Activated CD4-positive, alpha-beta T cell treated with anti-CD3 and anti-CD28 coated beads, Interleukin-2, amount 10 ng/mL, durations not matched to agents 7 days and 5 days (primary cell): ENCODE measurements around the gene TSR2. TPM values are rescaled to one million over a fixed set of nuclear protein-coding genes. Genes with fewer than 3 reads are reported as not detected.

Experiments
- CTCF ChIA-PET: fragments of 350-600 bp; sonication (Branson Sonifier 250); formaldehyde crosslinking; loops from one replicate; lab custom pipeline; 2021; ENCODE audit warnings: antibody characterized with exemption; lab: Charles Lee
- POLR2A ChIA-PET: fragments of 350-600 bp; sonication (Branson Sonifier 250); formaldehyde crosslinking; loops from one replicate; lab custom pipeline; 2021; ENCODE audit warnings: antibody characterized with exemption; lab: Charles Lee
- DNase-seq: peaks from one replicate; pipeline ENCODE4 v3.0.0-alpha.2; 2020
- H3K27ac Mint-ChIP-seq: one replicate; pipeline ENCODE4 v1.8.0; 2021; ENCODE audit warnings: mild to moderate bottlenecking, moderate library complexity, mixed read lengths
- H3K27me3 Mint-ChIP-seq: one replicate; pipeline ENCODE4 v1.8.0; 2021; ENCODE audit warnings: mixed read lengths
- H3K36me3 Mint-ChIP-seq: one replicate; pipeline ENCODE4 v1.8.0; 2021; ENCODE audit warnings: low read depth, mixed read lengths
- H3K4me1 Mint-ChIP-seq: one replicate; pipeline ENCODE4 v1.8.0; 2021; ENCODE audit warnings: mixed read lengths
- H3K4me3 Mint-ChIP-seq: one replicate; pipeline ENCODE4 v1.8.0; 2021; ENCODE audit warnings: mild to moderate bottlenecking, moderate library complexity, mixed read lengths
- H3K9me3 Mint-ChIP-seq: one replicate; pipeline ENCODE4 v1.8.0; 2021; ENCODE audit warnings: mixed read lengths
- total RNA-seq, 2 experiments: library from RNA; stranded (reverse); gene quantifications; one replicate each; pipeline ENCODE4 v1.2.3, GENCODE V29; 2021

TSR2 gene
- total RNA-seq, 2 experiments from 2014 or later: 33.2 to 33.6 TPM

- CTCF ChIA-PET: no interaction called here
- Mint-ChIP-seq H3K36me3 (no peaks in the 10 kb centered on the region), H3K4me1 (no peaks in the 10 kb centered on the region), H3K4me3 (no peak overlapping the region), H3K27me3 (no peaks in the 10 kb centered on the region), H3K9me3 (no peaks in the 10 kb centered on the region), H3K27ac (no peak overlapping the region)
- POLR2A ChIA-PET: no interaction called here
- DNase-seq: no peak
These were observed 9.7 kb upstream of the TSR2 start for GRCh38 chrX:54430519-54430918.

DNA sequence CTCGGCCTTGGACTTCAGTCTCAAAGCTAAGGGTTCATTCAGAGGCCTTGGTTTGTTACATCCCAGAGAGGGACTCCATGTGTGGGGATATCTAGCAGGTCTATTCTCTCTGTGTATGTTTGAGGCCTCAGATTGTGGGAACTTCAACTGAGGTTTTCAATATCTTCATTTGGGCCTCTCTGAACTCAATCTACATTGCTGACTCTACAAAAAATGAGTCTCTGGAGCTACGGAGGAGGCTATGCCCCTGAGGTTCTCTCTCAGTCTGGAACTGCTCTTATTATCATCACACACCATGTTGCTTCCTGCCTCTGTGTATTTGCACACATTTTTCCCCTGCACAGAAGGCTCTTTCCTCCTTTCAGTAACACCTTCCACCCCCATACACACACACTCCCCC is 5.1 kb upstream of the TSR2 start:
- no peaks in the 10 kb centered on the region for H3K9me3 Mint-ChIP-seq
- CTCF ChIA-PET: no interaction called here

DNA sequence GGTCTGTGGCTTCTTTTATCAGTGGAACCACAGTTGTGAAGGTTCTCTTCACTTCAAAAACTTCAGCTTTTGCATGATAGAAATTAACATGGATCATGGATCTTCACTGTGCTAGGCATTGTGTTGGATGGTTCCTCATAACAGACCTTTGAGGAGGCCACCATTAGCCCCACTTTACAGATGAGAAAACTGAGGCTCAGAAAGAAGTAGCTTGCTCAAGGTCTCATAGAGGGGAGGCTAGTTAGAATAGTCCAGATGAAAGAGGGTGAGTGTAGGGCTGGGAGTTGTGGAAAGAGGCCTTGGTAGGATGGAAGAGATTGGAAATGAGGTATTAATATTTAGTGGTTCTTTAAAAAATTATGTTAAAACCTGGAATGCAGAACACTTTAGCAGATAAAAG is 2.6 kb downstream of the TSR2 start:
- POLR2A ChIA-PET: no interaction called here
- Mint-ChIP-seq H3K36me3 (peaks cover 10% of the 10 kb centered on the region), H3K4me3 (no peak overlapping the region), H3K4me1 (peaks cover 25% of the 10 kb centered on the region), H3K9me3 (no peaks in the 10 kb centered on the region), H3K27me3 (no peaks in the 10 kb centered on the region), H3K27ac (no peak overlapping the region)
- no peak for DNase-seq
- CTCF ChIA-PET: no interaction called here

More for the DNA sequence above, 5.1 kb upstream of the TSR2 start:
- H3K4me1 Mint-ChIP-seq: peaks cover 4% of the 10 kb centered on the region
- H3K27ac Mint-ChIP-seq: no peak overlapping the region
- POLR2A ChIA-PET: no interaction called here
- H3K27me3 Mint-ChIP-seq: no peaks in the 10 kb centered on the region
- DNase-seq: no peak
- no peak overlapping the region for H3K4me3 Mint-ChIP-seq
- H3K36me3 Mint-ChIP-seq: no peaks in the 10 kb centered on the region

DNA sequence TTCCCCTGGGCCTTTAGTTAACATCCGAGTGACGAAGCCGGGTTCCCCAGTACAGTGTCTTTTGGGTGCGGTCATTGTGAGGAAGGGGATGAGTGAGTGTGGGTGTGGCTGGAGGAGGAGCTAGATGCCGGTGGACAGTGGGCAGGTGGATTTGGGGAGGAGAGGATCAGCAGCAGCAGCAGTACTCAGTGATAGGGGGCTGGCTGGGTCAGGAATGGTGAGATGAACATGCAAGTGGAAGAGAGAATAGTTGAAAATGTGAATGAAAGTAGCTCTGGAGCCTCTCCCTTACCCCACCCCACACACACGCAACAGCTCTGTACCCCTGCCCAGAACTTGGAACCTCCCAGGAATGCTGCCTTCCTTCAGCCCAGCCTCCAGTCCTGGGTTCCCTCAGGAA is 4.5 kb downstream of the TSR2 start:
- DNase-seq: no peak
- POLR2A ChIA-PET: no interaction called here
- H3K9me3 Mint-ChIP-seq: no peaks in the 10 kb centered on the region
- H3K27me3 Mint-ChIP-seq: no peaks in the 10 kb centered on the region
- peaks cover 10% of the 10 kb centered on the region for H3K36me3 Mint-ChIP-seq
- peaks cover 24% of the 10 kb centered on the region for H3K4me1 Mint-ChIP-seq
- H3K27ac Mint-ChIP-seq: no peak overlapping the region
- CTCF ChIA-PET: no interaction called here
- no peak overlapping the region for H3K4me3 Mint-ChIP-seq

DNA sequence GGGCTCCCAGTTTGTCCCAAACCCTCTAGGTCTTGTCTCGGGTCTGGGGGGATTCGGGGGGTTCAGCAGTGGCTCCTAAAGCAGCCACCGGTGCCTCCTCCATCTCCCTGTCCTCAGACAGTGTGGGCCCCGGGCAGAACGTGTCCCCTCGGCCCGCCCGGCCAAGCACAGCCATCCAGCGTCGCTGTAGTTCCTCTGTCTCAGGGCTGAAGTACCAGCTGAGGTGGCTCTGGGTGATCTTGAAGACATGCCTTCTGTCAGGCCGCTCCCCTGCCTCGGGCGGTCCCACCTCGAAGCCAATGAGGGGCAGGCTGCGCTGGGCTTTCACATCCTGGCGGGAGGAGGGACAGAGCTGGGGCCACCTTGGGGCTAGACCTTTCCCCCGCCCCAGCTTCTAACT is 5.9 kb downstream of the TSR2 start:
- Mint-ChIP-seq H3K27me3 (no peaks in the 10 kb centered on the region), H3K27ac (no peak overlapping the region), H3K4me3 (no peak overlapping the region), H3K36me3 (peaks cover 10% of the 10 kb centered on the region), H3K9me3 (no peaks in the 10 kb centered on the region), H3K4me1 (peaks cover 19% of the 10 kb centered on the region)
- no peak for DNase-seq
- ChIA-PET POLR2A (no interaction called here), CTCF (no interaction called here)

DNA sequence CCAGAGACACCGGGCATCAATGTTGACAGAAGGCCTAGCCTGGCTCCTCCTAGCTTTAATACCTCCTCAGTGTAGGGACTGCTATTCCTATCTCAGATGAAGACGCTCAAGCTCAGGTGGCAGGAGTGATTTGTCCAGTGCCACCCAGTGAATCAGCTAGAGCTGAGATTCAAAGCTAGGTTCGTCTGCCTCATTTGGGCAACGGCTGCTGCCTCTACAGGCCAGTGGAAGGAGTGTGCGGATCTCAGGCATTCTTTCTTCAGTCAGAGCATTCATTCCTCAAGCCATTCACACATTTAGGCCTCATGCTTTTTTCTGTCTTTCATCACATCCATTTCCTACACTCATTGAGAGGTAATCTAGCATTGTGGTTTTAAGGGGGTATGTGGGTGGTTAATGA is 7.3 kb downstream of the TSR2 start:
- ChIA-PET POLR2A (no interaction called here), CTCF (no interaction called here)
- no peak overlapping the region for H3K27ac Mint-ChIP-seq
- peaks cover 6% of the 10 kb centered on the region for H3K4me1 Mint-ChIP-seq
- no peak for DNase-seq
- peaks cover 7% of the 10 kb centered on the region for H3K36me3 Mint-ChIP-seq
- no peaks in the 10 kb centered on the region for H3K9me3 Mint-ChIP-seq
- no peak overlapping the region for H3K4me3 Mint-ChIP-seq
- H3K27me3 Mint-ChIP-seq: no peaks in the 10 kb centered on the region

DNA sequence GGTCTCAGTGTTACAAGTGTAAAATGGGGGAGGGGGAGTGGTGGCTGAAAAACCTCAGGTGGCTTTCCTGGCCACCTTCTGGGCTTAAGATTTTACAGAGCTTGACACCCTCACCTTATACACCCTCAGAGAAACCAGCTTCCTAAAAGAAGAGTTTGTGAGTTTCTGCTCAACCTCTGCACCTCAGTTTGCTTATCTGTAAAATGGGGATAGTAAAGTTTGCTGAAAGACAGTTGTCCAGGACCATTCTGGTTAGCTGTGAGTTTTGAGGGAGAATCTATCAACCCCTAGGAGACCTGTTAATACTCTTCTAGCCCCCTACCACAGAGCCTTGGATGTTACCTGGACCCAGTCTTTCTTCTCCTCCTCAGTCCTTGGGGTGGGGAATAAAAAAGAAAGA is 9.7 kb downstream of the TSR2 start:
- Mint-ChIP-seq H3K4me3 (no peak overlapping the region), H3K9me3 (no peaks in the 10 kb centered on the region), H3K4me1 (no peaks in the 10 kb centered on the region), H3K36me3 (peaks cover 1% of the 10 kb centered on the region), H3K27ac (no peak overlapping the region), H3K27me3 (no peaks in the 10 kb centered on the region)
- CTCF ChIA-PET: no interaction called here
- POLR2A ChIA-PET: no interaction called here
- DNase-seq: no peak

DNA sequence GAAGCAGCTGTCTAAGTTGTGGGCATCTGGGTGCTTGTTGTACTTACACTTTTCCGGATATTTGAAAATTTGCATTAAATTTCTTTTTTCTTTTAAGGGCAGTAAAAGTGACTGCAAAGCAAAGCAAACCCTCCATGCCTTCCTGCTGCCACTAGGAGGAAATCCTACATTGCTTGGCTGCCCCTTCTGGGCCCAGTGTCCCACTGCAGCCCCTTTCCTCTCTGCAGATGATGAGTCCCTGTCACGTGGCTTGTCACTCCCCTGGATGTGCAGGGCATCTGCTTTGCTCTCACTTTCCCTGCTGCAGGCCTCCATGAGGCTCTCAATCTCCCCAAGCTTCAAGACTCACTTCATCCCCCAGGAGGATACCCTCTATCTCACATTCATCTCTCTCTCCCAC is 12.7 kb downstream of the TSR2 start:
- no peak for DNase-seq
- POLR2A ChIA-PET: no interaction called here
- H3K4me3 Mint-ChIP-seq: no peak overlapping the region
- CTCF ChIA-PET: no interaction called here
- H3K36me3 Mint-ChIP-seq: no peaks in the 10 kb centered on the region
- H3K4me1 Mint-ChIP-seq: no peaks in the 10 kb centered on the region
- no peaks in the 10 kb centered on the region for H3K9me3 Mint-ChIP-seq
- H3K27me3 Mint-ChIP-seq: no peaks in the 10 kb centered on the region
- H3K27ac Mint-ChIP-seq: no peak overlapping the region

DNA sequence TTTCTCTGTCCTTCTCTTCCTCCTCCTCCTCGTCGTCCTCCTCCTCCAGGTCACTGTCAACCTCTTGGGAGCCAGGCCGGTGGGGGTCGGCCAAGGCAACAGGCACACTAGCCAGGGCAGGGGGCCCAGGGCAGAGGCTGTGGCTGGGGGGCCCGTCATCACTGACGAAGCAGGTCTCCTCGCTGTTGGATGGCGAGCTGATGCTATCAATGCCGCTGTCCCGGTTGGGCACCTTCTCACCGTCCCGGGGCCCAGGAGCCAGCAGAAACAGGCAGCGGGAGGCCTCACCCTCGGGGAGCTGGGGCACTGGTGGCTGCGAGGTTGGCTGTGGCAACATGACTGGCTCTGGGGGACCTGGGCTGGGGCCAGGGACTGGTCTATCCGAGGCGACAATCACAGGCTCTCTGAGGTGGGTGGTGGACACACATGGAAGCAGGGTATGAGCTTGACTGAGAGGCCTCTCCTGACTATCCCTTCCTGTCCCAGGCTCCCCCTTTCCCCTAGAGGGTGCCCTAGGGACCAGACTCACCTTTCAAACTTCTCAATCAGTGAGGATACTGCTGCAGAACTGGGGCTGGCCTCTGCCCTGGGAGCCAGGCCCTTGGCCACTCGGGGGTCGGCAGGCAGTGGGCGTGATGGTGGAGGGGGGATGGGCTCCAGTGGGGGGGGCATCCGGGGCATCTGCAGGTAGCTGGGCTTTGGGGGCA is 30.0 kb downstream of the TSR2 start:
- ChIA-PET POLR2A (no interaction called here), CTCF (no interaction called here)
- Mint-ChIP-seq H3K4me1 (no peaks in the 10 kb centered on the region), H3K36me3 (no peaks in the 10 kb centered on the region), H3K27me3 (no peaks in the 10 kb centered on the region), H3K27ac (no peak overlapping the region), H3K9me3 (no peaks in the 10 kb centered on the region), H3K4me3 (no peak overlapping the region)
- no peak for DNase-seq

GRCh38 chrX:54473993-54474859 is 34.0 kb downstream of the TSR2 start:
- H3K27ac Mint-ChIP-seq: no peak overlapping the region
- no peaks in the 10 kb centered on the region for H3K27me3 Mint-ChIP-seq
- CTCF ChIA-PET: no interaction called here
- DNase-seq: no peak
- POLR2A ChIA-PET: no interaction called here
- H3K4me1 Mint-ChIP-seq: no peaks in the 10 kb centered on the region
- no peaks in the 10 kb centered on the region for H3K9me3 Mint-ChIP-seq
- no peaks in the 10 kb centered on the region for H3K36me3 Mint-ChIP-seq
- no peak overlapping the region for H3K4me3 Mint-ChIP-seq

DNA sequence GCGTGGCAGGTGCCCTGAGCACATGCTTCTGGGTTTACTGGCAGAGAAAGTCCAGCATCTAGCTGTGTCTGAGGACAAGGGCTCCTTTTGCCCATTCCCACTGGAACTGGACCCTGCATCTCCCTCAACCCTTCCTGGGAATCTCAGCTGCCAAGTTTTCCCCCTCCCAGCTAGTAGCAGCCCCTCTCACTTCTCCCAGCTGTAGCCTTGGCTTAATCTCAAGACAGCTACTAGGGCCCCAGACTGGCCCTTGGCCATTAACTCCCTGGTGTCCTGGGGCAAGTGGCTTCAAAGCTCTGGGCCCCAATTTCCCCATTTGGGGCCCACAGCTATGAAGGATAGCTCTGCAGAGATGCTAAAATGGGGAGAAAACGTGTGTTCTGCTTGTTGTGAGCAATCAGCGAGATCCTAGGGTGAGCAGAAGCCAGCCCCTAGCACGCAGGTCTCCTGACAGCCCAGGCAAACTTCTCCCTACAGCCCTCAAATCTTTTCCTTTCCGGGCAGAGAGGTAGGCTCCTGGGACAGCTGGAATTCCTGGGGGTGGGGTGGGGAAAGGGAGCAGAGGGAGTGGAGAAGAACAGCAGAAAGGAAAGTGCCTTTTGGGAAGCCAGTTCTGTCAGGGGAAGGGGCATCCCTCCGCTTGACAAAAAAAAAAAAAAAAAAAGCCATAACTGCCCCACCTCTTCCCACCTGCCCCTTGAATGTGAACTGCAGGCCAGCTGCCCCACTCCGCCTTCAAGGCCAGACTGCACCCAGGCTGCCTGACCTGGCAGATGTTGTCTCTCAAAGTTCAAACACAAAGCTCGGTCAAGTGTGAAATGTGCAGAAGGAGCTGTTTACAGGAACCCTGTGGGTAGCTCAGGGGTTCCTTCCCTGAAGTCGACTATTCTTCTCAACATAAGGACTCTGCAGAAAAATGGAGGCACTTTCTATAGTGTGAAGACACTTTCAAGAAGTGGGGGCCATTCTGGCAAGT is 39.2 kb downstream of the TSR2 start:
- Mint-ChIP-seq H3K9me3 (no peaks in the 10 kb centered on the region), H3K27ac (no peak overlapping the region), H3K27me3 (no peaks in the 10 kb centered on the region), H3K4me3 (no peak overlapping the region), H3K36me3 (no peaks in the 10 kb centered on the region), H3K4me1 (no peaks in the 10 kb centered on the region)
- CTCF ChIA-PET: interaction anchor here (0.6 to 0.7 kb wide), 3 partner anchors 13 to 544 kb away, joined by 3 to 4 read pairs (median 3); no protein-coding TSS in a partner anchor
- POLR2A ChIA-PET: no interaction called here
- no peak for DNase-seq

- Mint-ChIP-seq H3K27me3 (no peaks in the 10 kb centered on the region), H3K27ac (no peak overlapping the region), H3K4me1 (no peaks in the 10 kb centered on the region), H3K4me3 (no peak overlapping the region), H3K36me3 (no peaks in the 10 kb centered on the region), H3K9me3 (no peaks in the 10 kb centered on the region)
- ChIA-PET CTCF (interaction anchor here (0.6 kb wide), 2 partner anchors 21 kb away, joined by 3 to 4 read pairs; no protein-coding TSS in a partner anchor), POLR2A (no interaction called here)
- DNase-seq: no peak
These were observed 42.8 kb downstream of the TSR2 start for GRCh38 chrX:54482839-54483593.
